Astrocyte (in vitro differentiated cells and primary cell): ENCODE results near the gene KCNK2. TPM values are rescaled to one million over a fixed set of nuclear protein-coding genes. Genes with fewer than 3 reads are reported as not detected.
A peak's percentile ranks its signal among the peaks of the same experiment; 100 is the strongest.

Experiments used
- DNase-seq: peaks from one replicate; pipeline ENCODE4 v3.0.0-alpha.2; 2010; ENCODE audit warnings: low read depth
- FAIRE-seq: peaks from 2 replicates; lab custom pipeline; 2011; peaks lifted over from hg19 to GRCh38; lab: Jason Lieb, UNC
- H2AFZ ChIP-seq: 2 replicates; pipeline ENCODE4 v1.6.0; 2012; ENCODE audit warnings: low read depth, low read length, inconsistent platforms
- H3K27ac ChIP-seq: 2 replicates; pipeline ENCODE4 v1.5.1; 2011; ENCODE audit warnings: low read depth, low read length, inconsistent platforms
- H3K27me3 ChIP-seq: 2 replicates; pipeline ENCODE4 v1.6.0; 2011; ENCODE audit warnings: low read length, inconsistent platforms; ENCODE audit not compliant: insufficient read depth
- H3K36me3 ChIP-seq: 2 replicates; pipeline ENCODE4 v1.5.1; 2011; ENCODE audit warnings: low read length, inconsistent platforms; ENCODE audit not compliant: insufficient read depth
- H3K4me1 ChIP-seq: 2 replicates; pipeline ENCODE4 v1.5.1; 2011; ENCODE audit warnings: low read length, inconsistent platforms; ENCODE audit not compliant: insufficient read depth
- H3K4me2 ChIP-seq: 2 replicates; pipeline ENCODE4 v1.6.0; 2012; ENCODE audit warnings: low read length, inconsistent platforms
- H3K4me3 ChIP-seq: 2 replicates; pipeline ENCODE4 v1.5.1; 2011; ENCODE audit warnings: low read depth, mild to moderate bottlenecking, low read length, inconsistent platforms; ENCODE audit not compliant: insufficient read depth
- H3K79me2 ChIP-seq: 2 replicates; pipeline ENCODE4 v1.6.0; 2012; ENCODE audit warnings: mild to moderate bottlenecking, low read length, inconsistent platforms; ENCODE audit not compliant: insufficient read depth
- H3K9ac ChIP-seq: 2 replicates; pipeline ENCODE4 v1.6.0; 2012; ENCODE audit warnings: mild to moderate bottlenecking, low read length, inconsistent platforms
- H3K9me3 ChIP-seq: 2 replicates; pipeline ENCODE4 v1.5.1; 2012; ENCODE audit warnings: low read depth, mild to moderate bottlenecking, low read length, inconsistent platforms; ENCODE audit not compliant: insufficient read depth
- H4K20me1 ChIP-seq: 2 replicates; pipeline ENCODE4 v1.6.0; 2012; ENCODE audit warnings: low read length, inconsistent platforms; ENCODE audit not compliant: insufficient read depth
- H3K27ac Mint-ChIP-seq: one replicate; pipeline ENCODE4 v1.8.0; 2021; ENCODE audit warnings: mild to moderate bottlenecking, mixed read lengths; ENCODE audit not compliant: unreplicated experiment
- H3K27me3 Mint-ChIP-seq: one replicate; pipeline ENCODE4 v1.8.0; 2021; ENCODE audit warnings: low read depth, mixed read lengths; ENCODE audit not compliant: unreplicated experiment
- H3K36me3 Mint-ChIP-seq: one replicate; pipeline ENCODE4 v1.8.0; 2021; ENCODE audit warnings: low read depth, mixed read lengths; ENCODE audit not compliant: unreplicated experiment
- H3K4me1 Mint-ChIP-seq: one replicate; pipeline ENCODE4 v1.8.0; 2021; ENCODE audit warnings: low read depth, mixed read lengths; ENCODE audit not compliant: unreplicated experiment
- H3K4me3 Mint-ChIP-seq: one replicate; pipeline ENCODE4 v1.8.0; 2021; ENCODE audit warnings: mild to moderate bottlenecking, moderate library complexity, mixed read lengths; ENCODE audit not compliant: unreplicated experiment
- H3K9me3 Mint-ChIP-seq: one replicate; pipeline ENCODE4 v1.8.0; 2021; ENCODE audit warnings: mild to moderate bottlenecking, mixed read lengths; ENCODE audit not compliant: unreplicated experiment
- CTCF ChIP-seq: IDR thresholded peaks from 2 replicates; pipeline ENCODE4 v1.5.1; 2011; ENCODE audit warnings: low read depth, mild to moderate bottlenecking, inconsistent platforms, low read length, moderate library complexity; ENCODE audit not compliant: insufficient read depth
- EZH2 ChIP-seq: IDR thresholded peaks from 2 replicates; pipeline ENCODE4 v1.6.1; 2012; ENCODE audit warnings: mild to moderate bottlenecking, low read length, inconsistent platforms; ENCODE audit not compliant: insufficient read depth
- total RNA-seq: library from RNA; stranded (reverse); gene quantifications from 2 replicates; pipeline ENCODE4 v1.2.1, GENCODE V29; 2021

The KCNK2 gene
- total RNA-seq, 1 donor from 2014 or later: 0.16 TPM

DNA sequence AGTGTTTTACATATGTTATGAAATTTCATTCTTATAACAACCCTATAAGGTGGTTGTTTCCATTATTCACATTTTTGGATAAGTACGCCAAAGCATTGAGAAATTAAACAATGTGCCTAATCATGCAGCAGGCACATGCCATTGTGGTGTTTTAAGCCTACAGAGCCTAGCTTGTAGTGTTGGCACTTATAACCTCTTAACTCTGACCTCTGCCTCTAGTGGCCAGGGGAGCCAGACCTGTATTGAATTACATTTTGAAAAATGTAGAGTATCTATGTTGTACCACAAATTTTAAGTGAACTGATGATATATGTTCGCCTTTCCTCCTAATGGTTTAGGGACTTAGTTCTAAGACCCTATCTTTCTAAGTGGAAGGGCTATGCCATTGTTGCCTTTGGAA, 61.0 kb downstream of the KCNK2 start:
- no peaks in the 10 kb centered on the region for H3K4me1 ChIP-seq
- no peaks in the 10 kb centered on the region for H3K9me3 ChIP-seq
- TF ChIP-seq CTCF: no peak
- no peak for TF ChIP-seq EZH2
- Mint-ChIP-seq H3K4me3 (no peak overlapping the region), H3K36me3 (no peaks in the 10 kb centered on the region), H3K4me1 (no peaks in the 10 kb centered on the region), H3K27ac (no peak overlapping the region), H3K9me3 (peaks cover 9% of the 10 kb centered on the region), H3K27me3 (no peaks in the 10 kb centered on the region)
- H3K4me2 ChIP-seq: no peak overlapping the region
- H3K9ac ChIP-seq: no peak overlapping the region
- no peaks in the 10 kb centered on the region for H3K36me3 ChIP-seq
- H3K27me3 ChIP-seq: no peaks in the 10 kb centered on the region
- no peak for DNase-seq
- no peak overlapping the region for H2AFZ ChIP-seq
- no peak overlapping the region for H3K27ac ChIP-seq
- no peak for FAIRE-seq
- no peak overlapping the region for H3K4me3 ChIP-seq
- no peaks in the 10 kb centered on the region for H3K79me2 ChIP-seq
- no peaks in the 10 kb centered on the region for H4K20me1 ChIP-seq

- Histone ChIP-seq H3K9ac (no peak overlapping the region), H3K36me3 (no peaks in the 10 kb centered on the region), H3K9me3 (no peaks in the 10 kb centered on the region), H2AFZ (no peak overlapping the region), H3K27me3 (no peaks in the 10 kb centered on the region), H3K79me2 (no peaks in the 10 kb centered on the region), H3K4me2 (no peak overlapping the region), H3K4me3 (no peak overlapping the region), H3K4me1 (no peaks in the 10 kb centered on the region), H4K20me1 (no peaks in the 10 kb centered on the region), H3K27ac (no peak overlapping the region)
- peak; percentile 26 for FAIRE-seq
- H3K27me3 Mint-ChIP-seq: no peaks in the 10 kb centered on the region
- TF ChIP-seq CTCF: peak; percentile 73
- TF ChIP-seq EZH2: no peak
- peak; percentile 20 for DNase-seq
- no peaks in the 10 kb centered on the region for H3K4me1 Mint-ChIP-seq
- H3K9me3 Mint-ChIP-seq: peaks cover 8% of the 10 kb centered on the region
- H3K36me3 Mint-ChIP-seq: no peaks in the 10 kb centered on the region
- H3K4me3 Mint-ChIP-seq: no peak overlapping the region
- no peak overlapping the region for H3K27ac Mint-ChIP-seq
Measured at GRCh38 chr1:215146240-215146975, 63.9 kb downstream of the KCNK2 start.

- Histone ChIP-seq H3K9me3 (no peaks in the 10 kb centered on the region), H3K4me3 (no peak overlapping the region), H3K9ac (no peak overlapping the region), H3K4me2 (no peak overlapping the region), H2AFZ (no peak overlapping the region), H4K20me1 (no peaks in the 10 kb centered on the region), H3K4me1 (no peaks in the 10 kb centered on the region), H3K79me2 (no peaks in the 10 kb centered on the region), H3K36me3 (no peaks in the 10 kb centered on the region), H3K27me3 (no peaks in the 10 kb centered on the region), H3K27ac (no peak overlapping the region)
- Mint-ChIP-seq H3K27ac (no peak overlapping the region), H3K4me1 (no peaks in the 10 kb centered on the region), H3K9me3 (peaks cover 1% of the 10 kb centered on the region), H3K4me3 (no peak overlapping the region), H3K36me3 (no peaks in the 10 kb centered on the region), H3K27me3 (no peaks in the 10 kb centered on the region)
- no peak for TF ChIP-seq EZH2
- TF ChIP-seq CTCF: no peak
- DNase-seq: no peak
- no peak for FAIRE-seq
Measured at GRCh38 chr1:215147024-215147423, 64.5 kb downstream of the KCNK2 start.
